ENCODE results near the gene KBTBD2.

- TF ChIP-seq CTCF (IDR thresholded peaks at IDR 0.05; ENCODE audit: low read depth, low read length) (no peak), POLR2A (IDR thresholded peaks at IDR 0.05; ENCODE audit: extremely low read depth, insufficient read length) (no peak), MYC (IDR thresholded peaks at IDR 0.05; ENCODE audit: low read depth, low read length) (no peak)
- TF ChIP-seq, protein P1, sequence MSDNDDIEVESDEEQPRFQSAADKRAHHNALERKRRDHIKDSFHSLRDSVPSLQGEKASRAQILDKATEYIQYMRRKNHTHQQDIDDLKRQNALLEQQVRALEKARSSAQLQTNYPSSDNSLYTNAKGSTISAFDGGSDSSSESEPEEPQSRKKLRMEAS (IDR thresholded peaks at IDR 0.05; ENCODE audit: low read depth, low read length): no peak
Measured at GRCh38 chr7:32869716-32870115, 21.8 kb downstream of the KBTBD2 start.
